HAP-1 (cell line): ENCODE results near the gene TOM1.
"Not testable (repeated sequence)": the region's sequence is repeated elsewhere in the genome, so short reads cannot be mapped to it uniquely, and the experiment has no call there.

Experiments
- DNase-seq, 2 experiments: peaks; one replicate each; pipeline ENCODE4 v3.0.0-alpha.2; 2016 to 2020; ENCODE audit warnings: low spot score in 2 of 2
- H3K27me3 ChIP-seq: fragments of 250-450 bp; sonication (Bioruptor Pico); 2 replicates; pipeline ENCODE4 v1.5.1; 2020; ENCODE audit warnings: low read depth, mild to moderate bottlenecking, moderate library complexity
- H3K36me3 ChIP-seq: fragments of 250-450 bp; sonication (Bioruptor Pico); replicated peaks from 2 replicates; pipeline ENCODE4 v1.5.1; 2020; ENCODE audit warnings: mild to moderate bottlenecking
- H3K4me1 ChIP-seq: fragments of 250-450 bp; sonication (Bioruptor Pico); 2 replicates; pipeline ENCODE4 v1.5.1; 2020; ENCODE audit warnings: mild to moderate bottlenecking
- H3K4me3 ChIP-seq: fragments of 250-450 bp; sonication (Bioruptor Pico); 2 replicates; pipeline ENCODE4 v1.5.1; 2020; ENCODE audit warnings: mild to moderate bottlenecking, moderate library complexity
- H3K9me3 ChIP-seq: fragments of 250-450 bp; sonication (Bioruptor Pico); 2 replicates; pipeline ENCODE4 v1.5.1; 2020; ENCODE audit warnings: mild to moderate bottlenecking, moderate library complexity
- in situ Hi-C: fragments of 300-500 bp; cut with MboI; formaldehyde crosslinking; loops from 3 replicates; pipeline ENCODE4 v1.14.3; 2020; ENCODE audit warnings: low sequenced_read_pairs, inconsistent platforms, mixed read lengths

TOM1 gene

DNA sequence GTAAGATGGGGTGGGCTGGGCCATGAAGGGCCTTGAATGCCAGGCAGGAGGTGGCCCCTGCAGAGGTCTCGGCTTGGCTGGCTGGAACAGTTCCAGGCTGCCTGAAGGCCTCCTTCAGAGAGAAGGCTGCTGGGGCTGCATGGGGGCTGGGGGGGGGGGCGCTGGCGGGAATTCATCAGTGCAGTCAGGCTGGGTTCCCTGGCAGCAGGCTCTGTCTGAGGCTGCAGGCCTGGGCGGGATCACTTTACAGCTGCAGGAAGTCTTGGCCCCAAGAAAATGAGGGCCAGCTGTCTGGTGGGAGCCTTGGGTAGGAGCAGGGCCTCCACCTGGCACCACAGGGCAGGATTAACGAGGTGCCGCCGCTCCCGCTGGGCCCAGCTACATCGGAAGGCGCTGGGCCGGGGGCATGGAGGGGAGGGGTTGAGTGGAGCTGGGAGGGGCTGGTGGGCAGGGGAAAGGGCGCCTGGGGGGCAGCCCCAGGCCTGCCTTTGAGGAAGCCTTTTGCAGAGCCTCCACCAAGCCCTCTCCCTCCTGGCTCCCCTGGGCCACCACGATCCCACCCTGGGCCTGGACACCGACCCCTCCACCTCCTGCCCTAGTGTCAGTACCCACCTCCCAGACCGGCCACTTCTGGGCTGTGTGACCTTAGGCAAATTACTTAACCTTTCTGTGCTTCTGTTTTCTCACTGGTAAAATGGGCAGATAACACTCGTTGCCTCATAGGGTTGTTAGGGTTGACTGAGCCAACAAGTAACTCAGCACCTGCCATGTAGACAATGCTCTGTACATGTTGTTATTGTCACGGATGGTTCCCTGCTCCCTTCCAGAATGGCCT, 50.2 kb downstream of the TOM1 start:
- no peak for DNase-seq
- H3K4me1 ChIP-seq = peaks cover 10% of the 10 kb centered on the region

GRCh38 chr22:35350539-35351503, 51.1 kb downstream of the TOM1 start:
- Histone ChIP-seq H3K4me3 (peak overlapping the region; percentile 30), H3K27me3 (no peaks in the 10 kb centered on the region), H3K9me3 (no peaks in the 10 kb centered on the region), H3K4me1 (peaks cover 10% of the 10 kb centered on the region), H3K36me3 (no peaks in the 10 kb centered on the region)
- peak; percentile 84 to 96 for DNase-seq
- in situ Hi-C loops = loop anchor here (5.0 kb wide), 2 partner anchors 231 to 771 kb away; no protein-coding TSS in a partner anchor

More for the DNA sequence above, 50.2 kb downstream of the TOM1 start:
- in situ Hi-C loops = loop anchor here (5.0 kb wide), 2 partner anchors 232 to 772 kb away; no protein-coding TSS in a partner anchor
- Histone ChIP-seq H3K36me3 (no peaks in the 10 kb centered on the region), H3K27me3 (no peaks in the 10 kb centered on the region), H3K4me3 (no peak overlapping the region), H3K9me3 (no peaks in the 10 kb centered on the region)

DNA sequence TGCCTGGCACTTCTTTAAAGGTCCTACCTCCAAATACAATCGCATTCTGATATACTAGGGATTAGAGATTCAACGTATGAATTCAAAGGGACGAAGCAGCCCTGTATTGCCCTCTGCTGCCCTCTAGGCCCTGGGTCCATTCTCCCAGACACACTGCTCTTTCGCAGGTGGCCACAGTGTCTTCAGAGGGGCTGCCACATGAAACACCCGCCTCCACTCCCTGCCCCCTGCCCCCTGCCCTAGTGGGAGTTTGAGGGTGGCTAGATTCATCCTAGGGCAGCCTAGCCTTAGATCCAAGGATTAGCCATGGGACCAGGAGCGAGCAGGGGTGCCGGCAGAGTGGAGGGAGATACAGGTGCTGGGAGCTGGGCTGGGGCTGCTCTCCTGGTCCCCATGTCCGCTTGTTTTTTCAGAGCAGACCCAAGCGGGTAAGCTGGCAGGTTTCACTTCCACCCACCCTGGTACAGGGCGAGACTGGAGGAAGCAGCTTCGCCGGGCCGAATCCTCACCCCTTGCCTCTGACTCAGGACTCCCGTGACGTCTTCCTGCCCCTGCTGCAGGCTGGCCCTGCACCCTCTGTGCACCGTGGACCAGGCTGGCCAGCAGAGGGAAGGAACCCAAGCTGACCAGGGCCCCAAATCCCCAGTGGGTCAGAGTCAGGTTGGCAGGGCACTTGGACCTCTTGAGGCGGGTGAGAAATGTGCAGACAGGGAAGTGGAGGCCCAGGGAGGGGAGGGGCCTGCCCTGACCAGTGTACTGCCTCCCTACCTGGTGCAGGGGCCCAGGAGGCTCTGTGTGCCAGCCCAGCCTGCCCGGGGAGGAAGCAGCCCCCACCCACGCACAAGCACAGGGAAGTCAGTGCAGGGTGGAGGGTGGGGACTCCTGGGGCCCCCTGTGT, 52.8 kb downstream of the TOM1 start:
- no peak overlapping the region for H3K4me3 ChIP-seq
- no peaks in the 10 kb centered on the region for H3K36me3 ChIP-seq
- no peaks in the 10 kb centered on the region for H3K27me3 ChIP-seq
- in situ Hi-C loops = loop anchor here (5.0 kb wide), 2 partner anchors 230 to 770 kb away; no protein-coding TSS in a partner anchor
- peaks cover 10% of the 10 kb centered on the region for H3K4me1 ChIP-seq
- H3K9me3 ChIP-seq = no peaks in the 10 kb centered on the region
- DNase-seq = peak; percentile 32 to 64

- H3K4me1 ChIP-seq = peaks cover 10% of the 10 kb centered on the region
- no peaks in the 10 kb centered on the region for H3K27me3 ChIP-seq
- no peak overlapping the region for H3K4me3 ChIP-seq
- DNase-seq = no peak
- no peaks in the 10 kb centered on the region for H3K9me3 ChIP-seq
- in situ Hi-C loops = loop anchor here (5.0 kb wide), 2 partner anchors 229 to 769 kb away; no protein-coding TSS in a partner anchor
- no peaks in the 10 kb centered on the region for H3K36me3 ChIP-seq
Observed at GRCh38 chr22:35353318-35353717, 53.6 kb downstream of the TOM1 start.

DNA sequence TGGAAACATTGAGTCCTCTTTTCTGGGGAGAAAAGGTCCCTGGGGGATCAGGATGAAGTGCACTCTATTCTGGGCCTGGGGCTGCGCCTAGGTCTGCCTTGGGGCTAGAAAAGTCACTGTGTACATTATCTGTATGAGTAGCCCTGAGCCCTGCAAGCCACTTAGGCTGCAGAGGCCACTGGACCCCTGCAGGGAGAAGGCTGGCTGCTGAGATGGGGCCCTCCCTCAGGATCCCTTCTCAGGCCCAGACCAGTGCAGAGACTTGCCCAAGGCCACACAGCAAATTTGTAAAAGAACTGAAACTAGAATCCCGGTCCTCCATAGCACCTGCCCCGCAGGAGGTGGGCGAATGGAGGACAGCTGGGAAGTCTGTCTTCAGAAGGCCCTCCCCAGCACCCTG, 54.4 kb downstream of the TOM1 start:
- H3K9me3 ChIP-seq = no peaks in the 10 kb centered on the region
- H3K27me3 ChIP-seq = no peaks in the 10 kb centered on the region
- H3K4me1 ChIP-seq = peaks cover 10% of the 10 kb centered on the region
- no peak for DNase-seq
- in situ Hi-C loops = loop anchor here (5.0 kb wide), 2 partner anchors 228 to 768 kb away; no protein-coding TSS in a partner anchor
- H3K4me3 ChIP-seq = no peak overlapping the region
- no peaks in the 10 kb centered on the region for H3K36me3 ChIP-seq

DNA sequence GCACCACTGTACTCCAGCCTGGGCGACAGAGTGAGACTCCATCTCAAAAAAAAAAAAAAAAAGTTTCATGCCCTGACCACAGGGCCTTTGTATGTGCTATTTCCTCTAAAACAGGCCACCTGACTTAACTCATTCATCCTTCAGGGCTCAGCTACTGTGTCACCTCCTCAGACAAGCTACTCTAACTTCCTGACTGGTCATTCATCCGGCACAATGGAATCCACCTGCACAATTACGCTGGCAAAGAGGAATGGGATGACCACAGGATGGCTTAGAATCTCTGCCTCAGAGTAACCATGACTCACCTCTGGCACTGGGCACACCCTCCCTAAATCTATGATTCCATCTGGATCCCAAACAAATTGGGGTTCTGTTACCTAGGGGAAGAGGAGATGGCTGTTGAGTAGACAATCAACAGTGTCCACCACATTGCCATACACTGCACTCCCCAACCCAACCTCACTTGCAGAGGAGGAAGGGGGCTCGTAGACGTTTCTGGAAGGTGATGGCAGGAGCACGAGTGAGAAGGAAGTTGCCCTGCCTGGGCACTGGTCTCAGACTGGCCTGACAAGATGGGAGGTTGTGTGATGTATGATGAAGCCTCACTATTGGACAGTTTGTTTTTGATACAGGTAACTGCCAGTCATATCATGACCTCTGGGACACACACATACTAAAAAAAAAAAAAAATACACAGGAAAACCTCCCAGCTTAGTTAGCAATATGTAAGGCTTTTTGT, 58.4 kb downstream of the TOM1 start:
- no peaks in the 10 kb centered on the region for H3K9me3 ChIP-seq
- no peak for DNase-seq
- no peaks in the 10 kb centered on the region for H3K4me1 ChIP-seq
- no peaks in the 10 kb centered on the region for H3K27me3 ChIP-seq
- no peak overlapping the region for H3K4me3 ChIP-seq
- no peaks in the 10 kb centered on the region for H3K36me3 ChIP-seq
- in situ Hi-C loops = no loop called here

DNA sequence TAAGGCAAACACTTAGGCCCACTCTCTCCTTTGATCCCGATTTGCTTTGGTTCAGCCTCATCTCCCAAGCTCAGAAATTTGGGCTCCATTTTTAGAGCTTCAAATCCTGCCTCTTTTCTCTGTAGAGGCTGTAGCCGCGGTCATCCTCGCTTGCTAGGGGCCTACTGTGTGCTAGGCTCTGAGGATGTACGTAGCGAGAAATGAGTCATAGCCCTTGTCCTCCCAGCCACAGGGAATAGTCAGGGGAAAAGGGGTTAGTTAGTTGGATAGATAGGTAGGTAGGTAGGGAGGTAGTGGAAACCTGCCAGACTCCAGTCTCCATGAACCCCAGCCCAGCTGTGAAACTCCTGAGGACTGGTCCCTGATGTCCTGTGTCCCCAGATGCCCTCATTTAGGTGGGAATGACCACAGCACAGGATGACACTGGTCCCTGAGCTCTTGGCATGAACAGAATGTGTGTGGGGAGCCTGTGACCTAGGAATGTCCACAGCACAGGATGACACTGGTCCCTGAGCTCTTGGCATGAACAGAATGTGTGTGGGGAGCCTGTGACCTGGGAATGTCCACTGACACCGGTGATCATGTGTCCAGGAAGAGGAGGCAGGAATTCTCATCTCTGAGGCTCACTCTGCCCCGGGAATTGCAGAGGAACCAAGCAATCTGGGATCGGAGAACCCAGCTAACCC, 59.8 kb downstream of the TOM1 start:
- no peaks in the 10 kb centered on the region for H3K27me3 ChIP-seq
- in situ Hi-C loops = no loop called here
- H3K9me3 ChIP-seq = no peaks in the 10 kb centered on the region
- H3K36me3 ChIP-seq = no peaks in the 10 kb centered on the region
- H3K4me3 ChIP-seq = no peak overlapping the region
- no peaks in the 10 kb centered on the region for H3K4me1 ChIP-seq
- no peak for DNase-seq

DNA sequence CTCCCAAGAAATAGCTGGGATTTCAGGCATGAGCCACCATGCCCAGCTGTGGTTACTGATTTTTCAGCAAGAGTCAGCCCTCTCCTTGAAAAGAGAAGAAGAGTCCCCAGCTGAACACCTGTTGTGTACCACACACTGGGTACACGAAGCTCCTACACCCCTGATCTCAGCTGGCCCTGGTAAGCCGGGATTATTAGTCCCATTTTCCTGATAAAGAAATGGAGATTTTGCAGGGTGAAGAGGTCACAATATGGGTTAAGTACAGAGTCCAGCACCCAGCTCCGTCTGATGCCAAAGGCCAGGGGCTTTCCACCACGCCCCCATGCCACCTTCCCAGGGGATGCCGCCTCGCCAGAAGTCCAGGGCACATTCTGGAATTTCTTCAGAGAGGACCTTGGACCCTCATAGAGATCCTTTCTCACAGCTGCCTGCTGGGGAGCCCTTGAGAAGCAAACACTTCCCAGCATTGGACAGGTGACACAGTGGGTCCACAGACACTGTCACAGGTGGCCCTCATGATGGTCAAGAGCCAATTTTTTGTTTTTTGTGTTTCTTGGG, 61.4 kb downstream of the TOM1 start:
- no peak for DNase-seq
- H3K27me3 ChIP-seq = no peaks in the 10 kb centered on the region
- in situ Hi-C loops = no loop called here
- H3K4me1 ChIP-seq = no peaks in the 10 kb centered on the region
- no peak overlapping the region for H3K4me3 ChIP-seq
- H3K9me3 ChIP-seq = no peaks in the 10 kb centered on the region
- no peaks in the 10 kb centered on the region for H3K36me3 ChIP-seq

DNA sequence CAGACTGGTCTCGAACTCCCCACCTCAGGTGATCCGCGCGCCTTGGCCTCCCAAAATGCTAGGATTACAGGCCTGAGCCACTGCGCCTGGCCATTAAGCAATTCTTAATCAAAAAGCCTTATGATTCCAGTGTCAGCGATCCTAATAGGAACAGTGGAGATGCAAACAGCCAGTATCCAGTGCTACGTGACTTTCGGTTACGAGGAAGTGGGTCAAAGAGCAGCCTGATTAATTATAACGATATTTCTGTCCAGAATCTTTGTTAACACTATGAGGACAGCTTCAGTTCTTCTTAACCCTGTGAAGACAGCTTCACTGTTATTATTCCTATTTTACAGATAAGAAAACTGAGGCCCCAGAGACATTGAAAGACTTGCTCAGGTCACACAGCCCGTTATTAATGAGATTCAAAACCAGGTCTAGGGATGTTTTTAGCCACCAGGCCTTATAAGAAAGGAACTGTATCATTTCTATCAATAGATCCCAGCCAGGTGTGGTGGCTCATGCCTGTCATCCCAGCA, 63.9 kb downstream of the TOM1 start:
- no peaks in the 10 kb centered on the region for H3K27me3 ChIP-seq
- in situ Hi-C loops = no loop called here
- H3K4me3 ChIP-seq = no peak overlapping the region
- H3K4me1 ChIP-seq = no peaks in the 10 kb centered on the region
- no peaks in the 10 kb centered on the region for H3K9me3 ChIP-seq
- no peak for DNase-seq
- H3K36me3 ChIP-seq = no peaks in the 10 kb centered on the region

DNA sequence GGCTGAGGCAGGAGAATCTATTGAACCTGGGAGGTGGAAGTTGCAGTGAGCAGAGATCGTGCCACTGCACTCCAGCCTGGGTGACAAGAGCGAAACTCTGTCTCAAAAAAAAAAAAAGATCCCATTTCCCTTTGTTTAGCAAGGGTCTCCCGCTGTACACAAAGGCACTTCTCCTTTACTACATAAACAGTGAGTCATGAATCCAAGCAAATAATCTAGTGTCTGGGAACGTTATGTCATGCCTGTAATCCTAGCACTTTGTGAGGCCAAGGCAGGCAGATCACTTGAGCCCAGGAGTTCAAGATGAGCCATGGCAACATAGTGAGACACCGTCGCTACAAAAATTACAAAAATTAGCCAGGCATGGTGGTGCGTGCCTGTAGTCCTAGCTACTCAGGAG, 64.5 kb downstream of the TOM1 start:
- in situ Hi-C loops, H3K4me3 ChIP-seq, H3K27me3 ChIP-seq, H3K9me3 ChIP-seq, H3K36me3 ChIP-seq, H3K4me1 ChIP-seq: not testable (repeated sequence)
- peak in 1 of 2 experiments; percentile 47 for DNase-seq

GRCh38 chr22:35367331-35367886, 67.7 kb downstream of the TOM1 start:
- Histone ChIP-seq H3K27me3 (no peaks in the 10 kb centered on the region), H3K4me3 (no peak overlapping the region), H3K36me3 (no peaks in the 10 kb centered on the region), H3K9me3 (0 out of 2 replicates have a peak, but pooled peaks cover 2% of the 10 kb centered on the region), H3K4me1 (peaks cover 25% of the 10 kb centered on the region)
- in situ Hi-C loops = no loop called here
- DNase-seq = no peak
